GM19324 (cell line): Measurements from ENCODE around the gene FARS2.
"Not testable (repeated sequence)": the region's sequence is repeated elsewhere in the genome, so short reads cannot be mapped to it uniquely, and the experiment has no call there.

ENCODE experiments used
- ATAC-seq: cut with Tn5 transposase; IDR thresholded peaks from one replicate; pipeline ENCODE4 v1.9.1; 2021; ENCODE audit warnings: mild to moderate bottlenecking, moderate library complexity; ENCODE audit not compliant: unreplicated experiment, low FRiP score

The FARS2 gene

DNA sequence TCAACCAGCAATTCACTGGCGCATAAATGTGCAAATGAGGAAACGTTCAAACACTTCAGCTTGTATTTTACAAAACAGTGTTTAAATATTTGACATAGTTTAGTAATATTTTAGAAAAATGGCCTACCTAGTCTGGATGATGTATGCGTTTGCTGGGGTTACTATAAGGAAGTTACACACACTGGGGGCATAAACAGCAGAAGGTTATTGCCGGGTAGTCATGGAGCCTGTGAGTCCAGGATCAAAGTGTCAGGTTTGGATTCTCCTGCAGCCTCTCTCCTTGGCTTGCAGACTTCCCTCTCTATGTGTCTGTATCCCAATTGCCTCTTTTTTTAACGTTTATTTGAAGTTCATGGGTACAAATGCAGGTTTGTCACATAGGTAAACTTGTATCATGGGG, 528.1 kb downstream of the FARS2 start:
- ATAC-seq = not testable (repeated sequence)

DNA sequence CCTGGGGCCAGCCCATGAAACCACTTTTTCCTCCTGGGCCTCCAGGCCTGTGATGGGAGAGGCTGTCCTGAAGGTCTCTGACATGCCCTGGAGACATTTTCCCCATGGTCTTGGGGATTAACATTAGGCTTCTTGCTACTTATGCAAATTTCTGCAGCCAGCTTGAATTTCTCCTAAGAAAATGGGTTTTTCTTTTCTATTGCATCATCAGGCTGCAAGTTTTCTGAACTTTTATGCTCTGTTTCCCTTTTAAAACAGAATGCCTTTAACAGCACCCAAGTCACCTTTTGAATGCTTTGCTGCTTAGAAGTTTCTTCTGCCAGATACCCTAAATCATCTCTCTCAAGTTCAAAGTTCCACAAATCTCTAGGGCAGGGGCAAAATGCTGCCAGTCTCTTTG, 535.2 kb downstream of the FARS2 start:
- ATAC-seq = not testable (repeated sequence)

DNA sequence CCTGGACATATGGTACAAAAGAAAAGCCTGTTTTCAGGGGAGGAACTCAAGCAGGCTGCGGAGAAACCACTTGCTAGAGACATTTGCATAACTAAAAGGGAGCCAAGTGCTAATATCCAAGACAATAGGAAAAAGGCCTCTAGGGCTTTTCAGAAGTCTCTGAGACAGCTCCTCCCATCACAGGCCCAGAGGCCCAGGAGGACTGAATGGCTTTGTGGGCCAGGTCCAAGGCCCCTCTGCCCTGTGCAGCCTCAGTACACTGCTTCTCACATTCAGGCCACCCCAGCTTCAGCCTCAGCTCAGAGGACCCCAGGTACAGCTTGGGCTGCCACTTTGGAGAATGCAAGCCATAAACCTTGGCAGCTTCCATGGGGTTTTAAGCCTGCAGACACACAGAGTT, 545.1 kb downstream of the FARS2 start:
- ATAC-seq = not testable (repeated sequence)

DNA sequence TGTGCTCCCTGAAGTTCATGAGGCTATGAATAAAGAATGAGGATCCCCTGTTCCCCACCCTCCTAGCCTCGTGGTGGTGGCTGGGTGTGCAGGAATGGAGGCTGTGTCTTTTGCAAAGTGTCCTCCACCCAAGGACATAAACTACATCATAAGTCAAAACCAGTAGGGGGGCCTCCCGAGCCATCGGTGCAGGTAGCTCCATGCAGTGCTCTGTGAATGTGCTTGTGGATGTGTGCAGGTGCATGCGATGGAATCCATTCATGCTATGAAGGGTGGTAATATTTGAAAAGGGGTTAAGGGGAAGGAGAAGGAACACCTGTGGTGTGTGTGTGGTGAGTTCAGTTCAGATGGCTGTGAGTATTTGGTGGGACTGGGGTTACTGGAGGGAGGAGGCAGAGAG, 548.1 kb downstream of the FARS2 start:
- ATAC-seq = no peak

DNA sequence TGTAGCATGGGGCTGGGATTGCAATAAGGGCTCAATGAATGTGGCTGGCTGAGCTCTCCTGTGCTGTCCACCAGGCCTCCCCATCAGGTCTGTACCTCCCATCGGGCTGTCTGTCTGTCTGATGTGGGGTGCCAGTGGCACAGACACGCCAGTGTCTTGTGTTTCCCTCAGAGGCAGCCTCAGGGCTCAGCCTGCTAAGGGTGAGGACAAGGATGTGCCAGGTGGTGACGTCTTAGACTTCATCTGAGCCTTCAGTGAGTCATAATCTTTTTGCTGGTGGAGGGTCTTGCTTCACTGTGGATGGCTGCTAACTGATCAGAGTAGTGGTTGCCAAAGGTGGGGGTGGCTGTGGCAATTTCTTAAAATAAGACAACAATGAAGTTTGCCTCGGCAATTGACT, 550.7 kb downstream of the FARS2 start:
- no peak for ATAC-seq

DNA sequence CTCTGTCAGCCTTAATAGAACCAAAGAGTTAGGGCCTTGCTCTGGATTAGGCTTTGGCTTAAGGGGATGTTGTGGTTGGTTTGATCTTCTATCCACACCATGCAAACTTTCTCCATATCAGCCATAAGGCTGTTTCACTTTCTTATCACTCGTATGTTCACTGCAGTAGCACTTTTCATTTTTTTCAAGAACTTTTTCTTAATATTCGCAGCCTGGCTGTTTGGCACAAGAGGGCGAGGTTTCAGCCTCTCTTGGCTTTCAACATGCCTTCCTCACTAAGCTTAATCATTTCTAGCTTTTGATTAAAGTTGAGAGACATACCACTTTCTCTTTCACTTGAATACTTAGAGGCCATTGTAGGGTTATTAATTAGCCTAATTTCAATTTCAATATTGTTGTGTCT, 552.3 kb downstream of the FARS2 start:
- ATAC-seq = no peak

DNA sequence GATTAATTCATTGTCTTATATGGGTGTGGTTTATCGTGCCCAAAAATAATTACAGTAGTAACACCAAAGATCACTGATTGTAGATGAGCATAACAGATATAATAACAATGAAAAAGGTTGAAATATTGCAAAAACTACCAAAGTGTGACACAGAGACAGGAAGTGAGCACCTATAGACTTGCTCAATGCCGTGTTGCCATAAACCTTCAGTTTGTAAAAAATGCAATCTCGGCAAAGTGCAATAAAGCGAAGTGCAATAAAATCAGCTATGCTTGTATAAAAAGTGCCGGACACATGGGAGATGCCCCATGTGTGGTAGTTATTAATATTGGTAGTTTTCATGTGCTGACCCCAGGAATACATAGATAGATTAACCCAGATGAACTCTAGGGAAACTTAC, 552.8 kb downstream of the FARS2 start:
- no peak for ATAC-seq

DNA sequence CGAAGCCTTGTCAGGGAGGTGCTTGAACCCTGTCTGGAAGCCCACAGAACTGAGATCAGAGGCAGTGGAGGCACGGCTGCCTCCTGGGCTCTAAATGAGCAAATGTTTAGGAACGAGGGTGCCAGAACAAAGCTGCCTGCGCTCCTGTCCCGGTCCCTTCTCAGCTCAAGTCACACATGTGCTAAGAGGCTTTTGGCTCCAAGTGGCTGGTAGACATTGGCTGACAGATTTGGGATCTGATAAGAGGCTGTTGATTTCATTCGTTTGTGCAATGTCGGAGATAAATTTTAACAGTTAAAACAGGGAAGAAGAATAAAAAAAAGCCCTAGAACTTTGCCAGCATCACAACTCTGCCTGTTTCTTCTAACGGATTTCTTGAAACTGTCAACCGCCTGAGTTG, 553.6 kb downstream of the FARS2 start:
- no peak for ATAC-seq

DNA sequence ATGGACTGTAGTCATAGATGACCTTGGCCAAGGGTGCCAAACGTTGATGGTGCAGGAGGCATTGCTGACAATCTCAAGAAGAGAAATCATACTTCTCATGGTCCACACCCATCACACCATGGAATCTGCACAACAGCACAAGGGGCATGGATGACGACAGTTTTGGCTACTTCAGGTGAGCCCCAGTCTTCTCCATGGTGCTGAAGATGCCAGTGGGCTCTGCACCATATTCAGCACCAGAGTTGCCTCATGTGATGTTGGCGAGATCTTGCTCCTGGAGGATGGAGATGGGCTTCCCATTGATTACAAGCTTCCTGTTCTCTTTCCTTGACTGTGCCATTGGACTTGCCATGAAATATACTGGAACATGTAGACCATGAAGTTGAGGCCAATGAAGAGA, 556.6 kb downstream of the FARS2 start:
- no peak for ATAC-seq

DNA sequence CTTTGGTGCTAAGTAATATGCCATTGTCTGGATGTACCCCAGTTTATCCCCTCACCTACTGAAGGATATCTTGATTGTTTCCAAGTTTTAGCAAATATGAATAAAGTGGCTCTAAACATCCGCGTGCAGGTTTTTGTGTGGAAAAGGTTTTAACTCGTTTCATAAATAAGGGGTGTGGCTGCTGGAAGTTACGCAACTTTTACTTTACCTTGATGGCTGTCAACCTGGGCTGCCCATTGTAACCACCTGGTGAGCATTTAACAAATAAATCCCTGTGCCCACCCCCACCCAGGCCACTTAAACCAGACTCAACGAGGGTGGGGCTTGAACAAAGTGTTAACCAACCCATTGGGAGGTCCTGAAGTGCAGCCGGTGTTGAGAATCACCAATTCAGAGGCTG, 557.6 kb downstream of the FARS2 start:
- no peak for ATAC-seq
